ENCODE data around the gene MB.

DNA sequence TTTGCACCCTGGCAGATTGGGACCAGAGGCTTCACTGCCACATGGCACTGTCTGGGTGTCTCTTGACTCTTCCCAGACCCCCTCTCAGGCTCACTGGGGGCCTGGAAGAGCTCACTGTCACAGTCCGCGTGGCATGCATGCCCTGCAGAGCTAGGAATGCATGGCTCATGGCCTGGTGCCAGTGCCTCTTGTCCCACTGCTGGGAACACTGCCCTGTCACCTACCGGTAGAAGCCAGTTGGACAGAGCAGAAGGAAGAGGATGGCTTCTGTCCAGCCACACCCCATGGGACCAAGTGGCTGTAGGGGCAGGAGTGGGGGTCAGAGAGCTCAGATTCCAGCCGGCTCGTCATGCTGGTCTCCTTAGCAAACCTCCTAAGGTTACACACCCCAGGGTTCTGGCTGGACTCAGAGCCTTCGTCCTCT, 29.7 kb downstream of the MB start:
- TF ChIP-seq, protein P1, sequence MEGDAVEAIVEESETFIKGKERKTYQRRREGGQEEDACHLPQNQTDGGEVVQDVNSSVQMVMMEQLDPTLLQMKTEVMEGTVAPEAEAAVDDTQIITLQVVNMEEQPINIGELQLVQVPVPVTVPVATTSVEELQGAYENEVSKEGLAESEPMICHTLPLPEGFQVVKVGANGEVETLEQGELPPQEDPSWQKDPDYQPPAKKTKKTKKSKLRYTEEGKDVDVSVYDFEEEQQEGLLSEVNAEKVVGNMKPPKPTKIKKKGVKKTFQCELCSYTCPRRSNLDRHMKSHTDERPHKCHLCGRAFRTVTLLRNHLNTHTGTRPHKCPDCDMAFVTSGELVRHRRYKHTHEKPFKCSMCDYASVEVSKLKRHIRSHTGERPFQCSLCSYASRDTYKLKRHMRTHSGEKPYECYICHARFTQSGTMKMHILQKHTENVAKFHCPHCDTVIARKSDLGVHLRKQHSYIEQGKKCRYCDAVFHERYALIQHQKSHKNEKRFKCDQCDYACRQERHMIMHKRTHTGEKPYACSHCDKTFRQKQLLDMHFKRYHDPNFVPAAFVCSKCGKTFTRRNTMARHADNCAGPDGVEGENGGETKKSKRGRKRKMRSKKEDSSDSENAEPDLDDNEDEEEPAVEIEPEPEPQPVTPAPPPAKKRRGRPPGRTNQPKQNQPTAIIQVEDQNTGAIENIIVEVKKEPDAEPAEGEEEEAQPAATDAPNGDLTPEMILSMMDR (IDR thresholded peaks at IDR 0.05), result no peak
- no peak for TF ChIP-seq POLR2A (IDR thresholded peaks at IDR 0.05)

All from right lobe of liver (tissue), 4 donors.